Lower lobe of right lung (tissue), 2 donors: ENCODE results near the gene CDC20B. TPM values are rescaled to one million over a fixed set of nuclear protein-coding genes. Genes with fewer than 3 reads are reported as not detected.

Source experiments
- ATAC-seq, 2 donors: fragments of 200-7000 bp; cut with Tn5 transposase; one replicate each; pipeline ENCODE4 v1.9.1; 2020 to 2022; ENCODE audit warnings: mild to moderate bottlenecking in 2 of 2, moderate library complexity in 2 of 2
- DNase-seq: peaks from one replicate; pipeline ENCODE4 v3.0.0-alpha.2; 2020
- H3K27ac ChIP-seq: fragments of 200-600 bp; one replicate; pipeline ENCODE4 v1.8.0; 2022
- H3K27me3 ChIP-seq: fragments of 200-600 bp; one replicate; pipeline ENCODE4 v1.8.0; 2022; ENCODE audit warnings: low read depth
- H3K36me3 ChIP-seq: fragments of 200-600 bp; one replicate; pipeline ENCODE4 v1.8.0; 2022; ENCODE audit warnings: mild to moderate bottlenecking
- H3K4me1 ChIP-seq: fragments of 200-600 bp; one replicate; pipeline ENCODE4 v1.8.0; 2022
- H3K4me3 ChIP-seq: fragments of 200-600 bp; one replicate; pipeline ENCODE4 v1.8.0; 2022; ENCODE audit warnings: mild to moderate bottlenecking
- H3K9me3 ChIP-seq: fragments of 200-600 bp; one replicate; pipeline ENCODE4 v1.8.0; 2022
- CTCF ChIP-seq: fragments of 200-600 bp; IDR thresholded peaks from one replicate; pipeline ENCODE4 v1.8.0; 2022; ENCODE audit warnings: antibody characterized with exemption, mild to moderate bottlenecking
- intact Hi-C: fragments of 100-400 bp; cut with DNase I; formaldehyde crosslinking; loops from one replicate; pipeline ENCODE4 v1.11.0; 2022
- total RNA-seq: library from RNA; stranded (reverse); fragmentation: NEBNext Ultra II Directional; extraction: Animal tissue kit (Norgen Biotek cat#: 25700); gene quantifications from one replicate; pipeline ENCODE4 v1.2.1, GENCODE V29; 2021
- donor health status: DM: no; HTN: yes; CAD: no; lungs with severe emphysema.

Gene CDC20B
- total RNA-seq, 1 donor from 2014 or later = 0.24 TPM

GRCh38 chr5:55146080-55146479, 26.9 kb downstream of the CDC20B start:
- no peaks in the 10 kb centered on the region for H3K36me3 ChIP-seq
- H3K9me3 ChIP-seq = no peaks in the 10 kb centered on the region
- H3K4me1 ChIP-seq = no peaks in the 10 kb centered on the region
- H3K27me3 ChIP-seq = peaks cover 4% of the 10 kb centered on the region
- no peak for ATAC-seq
- no peak overlapping the region for H3K4me3 ChIP-seq
- DNase-seq = no peak
- intact Hi-C loops = no loop called here
- H3K27ac ChIP-seq = no peak overlapping the region
- TF ChIP-seq CTCF = no peak

- no peak for DNase-seq
- Histone ChIP-seq H3K4me3 (no peak overlapping the region), H3K36me3 (no peaks in the 10 kb centered on the region), H3K27ac (no peak overlapping the region), H3K9me3 (no peaks in the 10 kb centered on the region), H3K4me1 (no peaks in the 10 kb centered on the region), H3K27me3 (peaks cover 4% of the 10 kb centered on the region)
- intact Hi-C loops = no loop called here
- no peak for TF ChIP-seq CTCF
- ATAC-seq = no peak
Measured at GRCh38 chr5:55143624-55144023, 29.4 kb downstream of the CDC20B start.

- ATAC-seq (no peak), DNase-seq (no peak)
- peaks cover 4% of the 10 kb centered on the region for H3K27me3 ChIP-seq
- no peak overlapping the region for H3K4me3 ChIP-seq
- intact Hi-C loops = no loop called here
- no peak overlapping the region for H3K27ac ChIP-seq
- H3K9me3 ChIP-seq = no peaks in the 10 kb centered on the region
- TF ChIP-seq CTCF = no peak
- H3K4me1 ChIP-seq = no peaks in the 10 kb centered on the region
- H3K36me3 ChIP-seq = no peaks in the 10 kb centered on the region
Measured at GRCh38 chr5:55141945-55142690, 30.9 kb downstream of the CDC20B start.

- Histone ChIP-seq H3K4me3 (no peak overlapping the region), H3K27me3 (peaks cover 2% of the 10 kb centered on the region), H3K36me3 (no peaks in the 10 kb centered on the region), H3K9me3 (no peaks in the 10 kb centered on the region), H3K4me1 (no peaks in the 10 kb centered on the region), H3K27ac (no peak overlapping the region)
- intact Hi-C loops = no loop called here
- DNase-seq (no peak), ATAC-seq (no peak)
- TF ChIP-seq CTCF = no peak
Measured at GRCh38 chr5:55140908-55141665, 31.9 kb downstream of the CDC20B start.

GRCh38 chr5:55136521-55136920, 36.5 kb downstream of the CDC20B start:
- H3K4me3 ChIP-seq = no peak overlapping the region
- DNase-seq (no peak), ATAC-seq (no peak)
- TF ChIP-seq CTCF = no peak
- no peaks in the 10 kb centered on the region for H3K4me1 ChIP-seq
- intact Hi-C loops = no loop called here
- H3K36me3 ChIP-seq = no peaks in the 10 kb centered on the region
- H3K27ac ChIP-seq = no peak overlapping the region
- H3K27me3 ChIP-seq = no peaks in the 10 kb centered on the region
- no peaks in the 10 kb centered on the region for H3K9me3 ChIP-seq
